Adipocyte (in vitro differentiated cells): ENCODE data around the gene STUM.
A peak's percentile ranks its signal among the peaks of the same experiment; 100 is the strongest.
"Not testable (repeated sequence)": the region's sequence is repeated elsewhere in the genome, so short reads cannot be mapped to it uniquely, and the experiment has no call there.

Source experiments
- DNase-seq: peaks from one replicate; pipeline ENCODE4 v3.0.0-alpha.2; 2015; ENCODE audit warnings: low read depth
- H3K27me3 ChIP-seq: replicated peaks from 2 replicates; pipeline ENCODE4 v1.7.0; 2013; ENCODE audit warnings: mild to moderate bottlenecking, low read length, moderate library complexity; ENCODE audit not compliant: control insufficient read depth, insufficient read depth
- H3K36me3 ChIP-seq: 2 replicates; pipeline ENCODE4 v1.7.0; 2013; ENCODE audit warnings: low read length, mild to moderate bottlenecking, moderate library complexity; ENCODE audit not compliant: control insufficient read depth, insufficient read depth, severe bottlenecking
- H3K4me1 ChIP-seq: 2 replicates; pipeline ENCODE4 v1.7.0; 2013; ENCODE audit warnings: mild to moderate bottlenecking, low read length, moderate library complexity; ENCODE audit not compliant: control insufficient read depth, insufficient read depth
- H3K4me3 ChIP-seq: 2 replicates; pipeline ENCODE4 v1.7.0; 2013; ENCODE audit warnings: mild to moderate bottlenecking, low read length, moderate library complexity
- H3K9ac ChIP-seq: 2 replicates; pipeline ENCODE4 v1.7.0; 2013; ENCODE audit warnings: mild to moderate bottlenecking, low read length, moderate library complexity
- H3K9me3 ChIP-seq: 2 replicates; pipeline ENCODE4 v1.7.0; 2013; ENCODE audit warnings: mild to moderate bottlenecking, low read length, moderate library complexity; ENCODE audit not compliant: control insufficient read depth

The STUM gene

GRCh38 chr1:226607821-226608220 is 59.3 kb downstream of the STUM start:
- Histone ChIP-seq H3K9me3 (no peaks in the 10 kb centered on the region), H3K27me3 (no peaks in the 10 kb centered on the region), H3K4me3 (no peak overlapping the region), H3K9ac (no peak overlapping the region), H3K4me1 (peaks cover 70% of the 10 kb centered on the region), H3K36me3 (no peaks in the 10 kb centered on the region)
- DNase-seq: no peak

- no peaks in the 10 kb centered on the region for H3K9me3 ChIP-seq
- H3K9ac ChIP-seq: peak overlapping the region; percentile 8
- DNase-seq: peak; percentile 68
- no peaks in the 10 kb centered on the region for H3K36me3 ChIP-seq
- H3K4me1 ChIP-seq: peaks cover 59% of the 10 kb centered on the region
- no peaks in the 10 kb centered on the region for H3K27me3 ChIP-seq
- no peak overlapping the region for H3K4me3 ChIP-seq
These were observed 60.3 kb downstream of the STUM start for GRCh38 chr1:226608699-226609505.

DNA sequence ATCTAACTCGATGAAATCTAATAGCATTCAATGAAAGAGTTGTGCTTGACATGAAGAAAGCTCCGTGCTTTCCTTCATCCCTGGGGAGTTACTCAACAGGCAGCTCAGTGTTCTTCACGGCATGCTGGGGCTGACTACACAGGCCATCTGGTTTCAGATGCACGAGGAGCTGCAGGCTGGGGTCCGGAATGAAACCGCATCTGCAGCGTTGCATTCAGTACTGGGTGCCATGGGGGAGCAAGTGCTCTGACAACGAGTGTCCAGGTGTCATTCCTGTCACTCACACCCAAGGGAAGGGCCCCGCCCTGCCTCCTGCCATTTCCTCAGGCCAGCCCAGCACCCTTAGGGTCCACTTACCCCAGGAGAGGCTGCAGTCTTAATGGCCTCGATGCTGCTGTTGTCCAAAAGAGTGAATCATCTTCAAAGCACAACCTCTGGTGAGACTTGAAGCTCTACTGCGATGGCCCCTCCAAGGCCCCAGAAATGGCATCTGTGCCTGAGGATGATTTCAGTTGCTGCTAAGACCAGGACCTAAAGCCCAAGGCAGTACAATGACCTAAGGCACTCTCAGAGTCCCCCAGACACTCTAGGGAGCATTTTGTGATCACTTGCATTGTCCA is 61.4 kb downstream of the STUM start:
- Histone ChIP-seq H3K9ac (peak overlapping the region; percentile 7), H3K36me3 (no peaks in the 10 kb centered on the region), H3K4me3 (no peak overlapping the region), H3K27me3 (no peaks in the 10 kb centered on the region), H3K9me3 (no peaks in the 10 kb centered on the region), H3K4me1 (peaks cover 49% of the 10 kb centered on the region)
- DNase-seq: peak; percentile 95

DNA sequence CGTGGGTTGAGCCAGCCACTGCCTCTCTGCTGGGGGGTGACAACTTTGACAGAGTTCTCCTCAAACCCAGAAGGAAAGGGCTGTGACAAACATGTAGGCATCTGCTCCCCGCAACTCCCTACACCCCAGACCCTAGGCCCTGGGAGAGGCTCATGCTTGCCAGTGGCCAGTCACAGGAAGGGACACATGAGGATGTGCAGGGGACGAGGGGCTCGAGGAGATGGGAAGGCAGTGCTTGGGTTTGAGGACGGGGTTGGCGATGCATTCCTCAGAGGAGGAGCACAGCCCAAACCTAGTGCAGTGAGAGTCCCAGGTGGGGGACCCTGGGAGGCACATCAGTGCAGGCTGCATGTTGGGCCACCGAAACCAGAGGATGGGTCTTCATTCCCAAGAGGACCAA is 62.1 kb downstream of the STUM start:
- H3K4me3 ChIP-seq: no peak overlapping the region
- peaks cover 42% of the 10 kb centered on the region for H3K4me1 ChIP-seq
- no peaks in the 10 kb centered on the region for H3K9me3 ChIP-seq
- H3K36me3 ChIP-seq: no peaks in the 10 kb centered on the region
- no peak overlapping the region for H3K9ac ChIP-seq
- no peak for DNase-seq
- H3K27me3 ChIP-seq: no peaks in the 10 kb centered on the region

DNA sequence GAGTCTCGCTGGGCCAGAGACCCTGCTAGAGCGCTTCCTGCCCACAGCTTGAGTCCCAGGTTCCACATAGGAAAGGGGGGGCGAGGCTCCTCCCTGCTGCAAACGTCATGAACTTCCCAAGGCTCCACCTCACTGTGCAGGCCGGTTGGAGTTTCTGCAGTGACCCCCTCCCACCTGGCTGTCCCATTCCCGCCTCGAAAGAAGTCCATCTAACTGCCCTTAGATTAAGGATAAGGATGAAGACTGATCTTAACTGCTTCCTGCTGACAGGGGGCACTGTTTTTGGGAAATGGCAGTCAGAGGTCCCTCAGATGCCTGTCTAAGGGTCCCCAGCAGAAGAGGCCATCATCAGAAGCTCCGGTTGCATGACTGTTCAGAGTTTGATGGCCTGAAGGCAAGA is 62.7 kb downstream of the STUM start:
- H3K9me3 ChIP-seq: no peaks in the 10 kb centered on the region
- no peaks in the 10 kb centered on the region for H3K36me3 ChIP-seq
- no peak overlapping the region for H3K4me3 ChIP-seq
- H3K27me3 ChIP-seq: peaks cover under 1% of the 10 kb centered on the region
- no peak for DNase-seq
- H3K9ac ChIP-seq: no peak overlapping the region
- peaks cover 35% of the 10 kb centered on the region for H3K4me1 ChIP-seq

DNA sequence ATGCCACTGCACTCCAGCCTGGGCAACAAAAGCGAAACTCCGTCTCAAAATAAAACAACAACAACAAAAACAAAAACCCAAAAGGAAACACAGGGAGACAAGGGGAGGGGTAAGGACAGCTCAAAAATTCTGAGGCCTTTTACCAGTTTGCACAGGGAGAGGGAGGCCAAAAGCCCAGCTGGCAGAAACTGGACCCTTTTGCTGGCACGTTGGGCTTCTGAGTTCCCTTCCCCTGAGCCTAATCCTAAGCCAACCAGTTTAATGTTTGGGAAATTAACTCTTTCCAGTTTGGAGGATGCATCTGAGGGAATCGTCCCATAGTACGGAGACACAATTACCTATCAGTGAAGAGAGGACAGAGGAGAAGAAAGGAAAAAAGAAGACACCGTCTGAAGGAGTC is 63.4 kb downstream of the STUM start:
- H3K36me3 ChIP-seq, H3K9ac ChIP-seq, H3K9me3 ChIP-seq, DNase-seq, H3K4me3 ChIP-seq, H3K27me3 ChIP-seq: not testable (repeated sequence)
- H3K4me1 ChIP-seq: peaks cover 29% of the 10 kb centered on the region

DNA sequence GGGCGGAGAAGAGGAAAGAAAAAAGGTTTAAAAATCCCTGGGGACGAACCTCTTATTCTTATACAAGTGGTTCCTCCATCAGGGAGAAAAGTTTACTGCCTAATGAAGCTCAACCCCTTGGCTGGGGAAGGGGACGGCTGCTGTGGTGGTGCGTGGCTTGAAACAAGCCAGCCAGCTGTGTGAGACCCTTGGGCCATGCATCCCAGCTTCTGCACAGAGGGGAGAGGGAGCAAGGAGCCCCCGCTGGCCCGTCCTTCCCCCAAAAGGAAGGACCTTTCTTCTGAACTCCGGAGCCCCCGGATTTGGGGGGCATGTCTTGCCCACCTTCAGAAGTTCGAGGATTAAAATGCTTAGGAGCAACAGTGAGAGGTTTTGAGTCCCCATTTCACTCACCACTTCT is 67.3 kb downstream of the STUM start:
- H3K9me3 ChIP-seq: no peaks in the 10 kb centered on the region
- H3K4me1 ChIP-seq: no peaks in the 10 kb centered on the region
- no peak for DNase-seq
- no peaks in the 10 kb centered on the region for H3K36me3 ChIP-seq
- no peak overlapping the region for H3K4me3 ChIP-seq
- peaks cover 7% of the 10 kb centered on the region for H3K27me3 ChIP-seq
- H3K9ac ChIP-seq: no peak overlapping the region

- no peaks in the 10 kb centered on the region for H3K36me3 ChIP-seq
- no peak overlapping the region for H3K4me3 ChIP-seq
- peaks cover 1% of the 10 kb centered on the region for H3K9me3 ChIP-seq
- no peak overlapping the region for H3K9ac ChIP-seq
- DNase-seq: no peak
- H3K27me3 ChIP-seq: peaks cover 7% of the 10 kb centered on the region
- no peaks in the 10 kb centered on the region for H3K4me1 ChIP-seq
These were observed 68.1 kb downstream of the STUM start for GRCh38 chr1:226616636-226617035.

DNA sequence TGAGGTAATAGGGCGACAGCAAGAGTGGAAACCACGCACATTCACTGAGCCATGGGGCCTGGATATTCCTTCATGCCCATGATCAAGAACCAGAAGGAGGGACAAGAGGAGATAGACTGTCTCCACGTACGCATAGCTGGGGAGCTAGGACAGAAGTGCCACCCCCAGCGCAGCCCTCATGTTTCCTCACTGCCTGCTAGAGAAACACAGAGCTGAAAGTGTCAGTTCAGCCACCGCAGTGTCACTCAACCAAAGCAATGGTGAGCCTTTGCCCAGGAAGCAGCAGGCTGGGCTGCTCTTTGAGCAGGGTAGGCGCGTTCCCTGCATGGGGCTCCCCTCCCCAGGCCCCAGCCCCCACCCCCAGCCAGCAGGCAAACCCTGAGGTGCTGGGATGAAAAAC is 68.5 kb downstream of the STUM start:
- H3K4me1 ChIP-seq: no peaks in the 10 kb centered on the region
- no peak for DNase-seq
- H3K27me3 ChIP-seq: peaks cover 7% of the 10 kb centered on the region
- peaks cover 6% of the 10 kb centered on the region for H3K9me3 ChIP-seq
- no peaks in the 10 kb centered on the region for H3K36me3 ChIP-seq
- H3K4me3 ChIP-seq: no peak overlapping the region
- H3K9ac ChIP-seq: no peak overlapping the region

- DNase-seq, H3K36me3 ChIP-seq, H3K9ac ChIP-seq, H3K4me1 ChIP-seq, H3K27me3 ChIP-seq, H3K4me3 ChIP-seq, H3K9me3 ChIP-seq: not testable (repeated sequence)
These were observed 69.2 kb downstream of the STUM start for GRCh38 chr1:226617719-226618118.

- H3K4me3 ChIP-seq: no peak overlapping the region
- H3K27me3 ChIP-seq: peaks cover 7% of the 10 kb centered on the region
- H3K4me1 ChIP-seq: no peaks in the 10 kb centered on the region
- H3K36me3 ChIP-seq: no peaks in the 10 kb centered on the region
- DNase-seq: no peak
- H3K9me3 ChIP-seq: peaks cover 6% of the 10 kb centered on the region
- no peak overlapping the region for H3K9ac ChIP-seq
These were observed 69.8 kb downstream of the STUM start for GRCh38 chr1:226618380-226618779.
